KMS-11 (cell line): Measurements from ENCODE around the gene ITPKB.
"Not testable (repeated sequence)": the region's sequence is repeated elsewhere in the genome, so short reads cannot be mapped to it uniquely, and the experiment has no call there.

Source experiments
- H2AFZ ChIP-seq: fragments of 200-600 bp; sonication (generic); 2 replicates; pipeline ENCODE4 v1.6.1; 2016; ENCODE audit warnings: antibody characterized with exemption, mixed run types, low read depth
- H3K27ac ChIP-seq: fragments of 200-600 bp; sonication (generic); 2 replicates; pipeline ENCODE4 v1.6.1; 2016; ENCODE audit warnings: mild to moderate bottlenecking, mixed run types
- H3K27me3 ChIP-seq: fragments of 200-600 bp; sonication (generic); 2 replicates; pipeline ENCODE4 v1.6.1; 2017; ENCODE audit warnings: mild to moderate bottlenecking, low read depth, mixed run types, moderate library complexity; ENCODE audit not compliant: insufficient read depth
- H3K36me3 ChIP-seq: fragments of 200-600 bp; sonication (generic); 2 replicates; pipeline ENCODE4 v1.6.1; 2017; ENCODE audit warnings: mild to moderate bottlenecking, mixed run types; ENCODE audit not compliant: insufficient read depth
- H3K4me1 ChIP-seq: fragments of 200-600 bp; sonication (generic); 2 replicates; pipeline ENCODE4 v1.6.1; 2016; ENCODE audit warnings: mild to moderate bottlenecking, low read depth, mixed run types; ENCODE audit not compliant: poor library complexity, severe bottlenecking
- H3K4me2 ChIP-seq: fragments of 200-600 bp; sonication (generic); 2 replicates; pipeline ENCODE4 v1.7.0; 2016; ENCODE audit warnings: mild to moderate bottlenecking, mixed run types
- H3K4me3 ChIP-seq: fragments of 200-600 bp; sonication (generic); IDR thresholded peaks from 2 replicates; pipeline ENCODE4 v1.6.1; 2017; ENCODE audit warnings: low read depth, low read length, mixed read lengths; ENCODE audit not compliant: insufficient read depth
- H3K79me2 ChIP-seq: fragments of 200-600 bp; sonication (generic); 2 replicates; pipeline ENCODE4 v1.6.1; 2016; ENCODE audit warnings: low read depth, mixed run types; ENCODE audit not compliant: insufficient read depth
- H3K9ac ChIP-seq: fragments of 200-600 bp; sonication (generic); 2 replicates; pipeline ENCODE4 v1.6.1; 2016; ENCODE audit warnings: mild to moderate bottlenecking, mixed run types
- H4K20me1 ChIP-seq: fragments of 200-600 bp; sonication (generic); 2 replicates; pipeline ENCODE4 v1.6.1; 2016; ENCODE audit warnings: mild to moderate bottlenecking, mixed run types; ENCODE audit not compliant: insufficient read depth
- CTCF ChIP-seq: fragments of 200-600 bp; sonication (generic); conservative IDR thresholded peaks from 2 replicates; pipeline ENCODE4 v1.6.1; 2017; ENCODE audit warnings: low read depth, mild to moderate bottlenecking, antibody characterized with exemption, low read length, moderate library complexity, mixed read lengths

ITPKB gene

GRCh38 chr1:226617109-226617508 lies 122.0 kb downstream of the ITPKB start:
- no peaks in the 10 kb centered on the region for H4K20me1 ChIP-seq
- H3K4me1 ChIP-seq: no peaks in the 10 kb centered on the region
- H3K9ac ChIP-seq: no peak overlapping the region
- H3K79me2 ChIP-seq: no peaks in the 10 kb centered on the region
- no peak for TF ChIP-seq CTCF
- H3K27me3 ChIP-seq: no peaks in the 10 kb centered on the region
- no peak overlapping the region for H3K4me3 ChIP-seq
- no peak overlapping the region for H3K4me2 ChIP-seq
- H3K36me3 ChIP-seq: no peaks in the 10 kb centered on the region
- no peak overlapping the region for H2AFZ ChIP-seq
- H3K27ac ChIP-seq: no peak overlapping the region

DNA sequence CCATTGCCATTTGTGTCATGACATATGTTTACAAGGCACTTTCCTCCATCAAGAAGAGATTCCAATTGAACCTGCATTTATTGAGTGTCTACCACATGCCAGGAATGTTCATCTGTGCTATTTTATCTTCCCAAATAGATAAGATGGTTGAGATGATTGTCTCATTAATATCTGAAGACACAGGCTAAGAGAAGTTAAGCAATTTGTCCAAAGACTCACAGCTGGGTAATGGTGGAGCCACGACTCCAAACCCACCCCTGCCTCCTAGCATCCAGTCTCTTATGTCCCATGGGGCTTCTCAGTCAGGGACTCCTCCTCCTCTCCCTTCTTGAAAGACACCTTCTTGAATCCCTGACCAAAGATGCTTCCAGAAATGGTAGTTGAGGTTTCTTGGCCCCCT lies 122.4 kb downstream of the ITPKB start:
- Histone ChIP-seq H3K36me3 (no peaks in the 10 kb centered on the region), H3K27ac (no peak overlapping the region), H4K20me1 (no peaks in the 10 kb centered on the region), H2AFZ (no peak overlapping the region), H3K27me3 (no peaks in the 10 kb centered on the region), H3K79me2 (no peaks in the 10 kb centered on the region), H3K4me2 (no peak overlapping the region), H3K9ac (no peak overlapping the region), H3K4me3 (no peak overlapping the region), H3K4me1 (no peaks in the 10 kb centered on the region)
- TF ChIP-seq CTCF: no peak

- H3K9ac ChIP-seq: no peak overlapping the region
- no peak overlapping the region for H3K4me3 ChIP-seq
- no peaks in the 10 kb centered on the region for H3K27me3 ChIP-seq
- no peaks in the 10 kb centered on the region for H3K36me3 ChIP-seq
- no peaks in the 10 kb centered on the region for H3K4me1 ChIP-seq
- H2AFZ ChIP-seq: no peak overlapping the region
- no peaks in the 10 kb centered on the region for H4K20me1 ChIP-seq
- H3K4me2 ChIP-seq: no peak overlapping the region
- no peak overlapping the region for H3K27ac ChIP-seq
- no peak for TF ChIP-seq CTCF
- no peaks in the 10 kb centered on the region for H3K79me2 ChIP-seq
Observed at GRCh38 chr1:226615876-226616275, 123.2 kb downstream of the ITPKB start.

GRCh38 chr1:226611980-226612379 lies 127.1 kb downstream of the ITPKB start:
- H3K4me1 ChIP-seq, H4K20me1 ChIP-seq, H3K27me3 ChIP-seq, H3K4me2 ChIP-seq, H3K4me3 ChIP-seq, H3K79me2 ChIP-seq, H3K27ac ChIP-seq, H2AFZ ChIP-seq, H3K9ac ChIP-seq, H3K36me3 ChIP-seq: not testable (repeated sequence)

DNA sequence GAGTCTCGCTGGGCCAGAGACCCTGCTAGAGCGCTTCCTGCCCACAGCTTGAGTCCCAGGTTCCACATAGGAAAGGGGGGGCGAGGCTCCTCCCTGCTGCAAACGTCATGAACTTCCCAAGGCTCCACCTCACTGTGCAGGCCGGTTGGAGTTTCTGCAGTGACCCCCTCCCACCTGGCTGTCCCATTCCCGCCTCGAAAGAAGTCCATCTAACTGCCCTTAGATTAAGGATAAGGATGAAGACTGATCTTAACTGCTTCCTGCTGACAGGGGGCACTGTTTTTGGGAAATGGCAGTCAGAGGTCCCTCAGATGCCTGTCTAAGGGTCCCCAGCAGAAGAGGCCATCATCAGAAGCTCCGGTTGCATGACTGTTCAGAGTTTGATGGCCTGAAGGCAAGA lies 127.8 kb downstream of the ITPKB start:
- no peak overlapping the region for H3K27ac ChIP-seq
- no peaks in the 10 kb centered on the region for H3K4me1 ChIP-seq
- H3K36me3 ChIP-seq: no peaks in the 10 kb centered on the region
- H2AFZ ChIP-seq: no peak overlapping the region
- no peak overlapping the region for H3K4me3 ChIP-seq
- H3K9ac ChIP-seq: no peak overlapping the region
- H3K79me2 ChIP-seq: no peaks in the 10 kb centered on the region
- H3K4me2 ChIP-seq: no peak overlapping the region
- no peaks in the 10 kb centered on the region for H4K20me1 ChIP-seq
- no peaks in the 10 kb centered on the region for H3K27me3 ChIP-seq
- no peak for TF ChIP-seq CTCF
